GM18505 (cell line): ENCODE measurements around the gene RAB3B.
"Not testable (repeated sequence)": the region's sequence is repeated elsewhere in the genome, so short reads cannot be mapped to it uniquely, and the experiment has no call there.

ENCODE experiments used
- ATAC-seq: cut with Tn5 transposase; IDR thresholded peaks from one replicate; pipeline ENCODE4 v1.9.1; 2021; ENCODE audit not compliant: unreplicated experiment
- POLR2A ChIP-seq: IDR thresholded peaks from 4 replicates; pipeline ENCODE4 v1.6.1; 2011; ENCODE audit warnings: borderline replicate concordance; ENCODE audit not compliant: insufficient read depth, insufficient read length; ENCODE audit errors: extremely low read depth

RAB3B gene

GRCh38 chr1:51899022-51899421 is 91.5 kb downstream of the RAB3B start:
- no peak for TF ChIP-seq POLR2A
- ATAC-seq = no peak

- TF ChIP-seq POLR2A = no peak
- no peak for ATAC-seq
Observed at GRCh38 chr1:51898090-51898734, 92.3 kb downstream of the RAB3B start.

GRCh38 chr1:51897699-51898031 is 92.8 kb downstream of the RAB3B start:
- no peak for TF ChIP-seq POLR2A
- no peak for ATAC-seq

- not testable (repeated sequence) for ATAC-seq
Observed at GRCh38 chr1:51894748-51895147, 95.8 kb downstream of the RAB3B start.

GRCh38 chr1:51878616-51879336 is 111.7 kb downstream of the RAB3B start, which contains the start of gene NRDC:
Gene NRDC, minus strand, starts transcription at chr1:51878727. Its CDS starts 112 bp downstream, at chr1:51878615.
- peak; percentile 92 for ATAC-seq
- peak; percentile 85 for TF ChIP-seq POLR2A

GRCh38 chr1:51878308-51878615 is 112.2 kb downstream of the RAB3B start:
- TF ChIP-seq POLR2A = no peak
- ATAC-seq = peak; percentile 6

GRCh38 chr1:51877434-51878307 is 112.8 kb downstream of the RAB3B start:
- no peak for ATAC-seq
- TF ChIP-seq POLR2A = no peak

- no peak for TF ChIP-seq POLR2A
- no peak for ATAC-seq
Observed at GRCh38 chr1:51875836-51876235, 114.7 kb downstream of the RAB3B start.

GRCh38 chr1:51875291-51875772 is 115.2 kb downstream of the RAB3B start:
- TF ChIP-seq POLR2A = no peak
- ATAC-seq = no peak

- not testable (repeated sequence) for ATAC-seq
Observed at GRCh38 chr1:51873270-51873669, 117.2 kb downstream of the RAB3B start.

GRCh38 chr1:51871351-51871975 is 119.0 kb downstream of the RAB3B start:
- no peak for ATAC-seq
- no peak for TF ChIP-seq POLR2A

- no peak for ATAC-seq
- TF ChIP-seq POLR2A = no peak
Observed at GRCh38 chr1:51870603-51871350, 119.7 kb downstream of the RAB3B start.
